ENCODE measurements around the gene AACS.
A peak's percentile ranks its signal among the peaks of the same experiment; 100 is the strongest.
"Not testable (repeated sequence)": the region's sequence is repeated elsewhere in the genome, so short reads cannot be mapped to it uniquely, and the experiment has no call there.

The AACS gene, protein sequence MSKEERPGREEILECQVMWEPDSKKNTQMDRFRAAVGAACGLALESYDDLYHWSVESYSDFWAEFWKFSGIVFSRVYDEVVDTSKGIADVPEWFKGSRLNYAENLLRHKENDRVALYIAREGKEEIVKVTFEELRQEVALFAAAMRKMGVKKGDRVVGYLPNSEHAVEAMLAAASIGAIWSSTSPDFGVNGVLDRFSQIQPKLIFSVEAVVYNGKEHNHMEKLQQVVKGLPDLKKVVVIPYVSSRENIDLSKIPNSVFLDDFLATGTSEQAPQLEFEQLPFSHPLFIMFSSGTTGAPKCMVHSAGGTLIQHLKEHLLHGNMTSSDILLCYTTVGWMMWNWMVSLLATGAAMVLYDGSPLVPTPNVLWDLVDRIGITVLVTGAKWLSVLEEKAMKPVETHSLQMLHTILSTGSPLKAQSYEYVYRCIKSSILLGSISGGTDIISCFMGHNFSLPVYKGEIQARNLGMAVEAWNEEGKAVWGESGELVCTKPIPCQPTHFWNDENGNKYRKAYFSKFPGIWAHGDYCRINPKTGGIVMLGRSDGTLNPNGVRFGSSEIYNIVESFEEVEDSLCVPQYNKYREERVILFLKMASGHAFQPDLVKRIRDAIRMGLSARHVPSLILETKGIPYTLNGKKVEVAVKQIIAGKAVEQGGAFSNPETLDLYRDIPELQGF

GRCh38 chr12:125065021-125065918 is at the start of gene AACS:
TSS of gene AACS (plus strand) at chr12:125065435. CDS start at chr12:125065585, 150 bp downstream.
- peak; percentile 91 for DNase-seq (ENCODE audit: insufficient read length, low spot score)
- peak; percentile 53 for FAIRE-seq

GRCh38 chr12:125015680-125016310 is 49.4 kb upstream of the AACS start:
- DNase-seq (ENCODE audit: insufficient read length, low spot score) (no peak), FAIRE-seq (no peak)

GRCh38 chr12:125017801-125018200 is 47.4 kb upstream of the AACS start:
- FAIRE-seq (no peak), DNase-seq (ENCODE audit: insufficient read length, low spot score) (no peak)

DNA sequence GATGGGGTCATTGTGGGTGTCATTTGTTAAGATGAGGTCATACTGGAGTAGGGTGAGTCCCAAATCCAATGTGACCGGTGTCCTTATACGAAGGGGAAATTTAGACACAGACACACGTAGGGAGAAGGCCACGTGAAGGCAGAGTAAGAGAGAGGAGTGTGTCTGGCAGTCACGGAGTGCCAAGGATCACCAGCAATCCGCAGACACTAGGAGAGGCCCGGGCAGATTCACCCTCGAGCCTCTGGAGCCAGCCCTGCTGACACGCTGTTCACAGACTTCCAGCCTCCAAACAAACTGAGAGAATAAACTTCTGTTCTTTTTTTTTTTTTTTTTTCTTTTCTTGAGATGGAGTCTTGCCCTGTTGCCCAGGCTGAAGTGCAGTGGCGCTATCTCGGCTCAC is 46.9 kb upstream of the AACS start:
- DNase-seq (ENCODE audit: insufficient read length, low spot score): no peak
- no peak for FAIRE-seq

- DNase-seq (ENCODE audit: insufficient read length, low spot score) (no peak), FAIRE-seq (no peak)
Observed at GRCh38 chr12:125021096-125021495, 44.1 kb upstream of the AACS start.

DNA sequence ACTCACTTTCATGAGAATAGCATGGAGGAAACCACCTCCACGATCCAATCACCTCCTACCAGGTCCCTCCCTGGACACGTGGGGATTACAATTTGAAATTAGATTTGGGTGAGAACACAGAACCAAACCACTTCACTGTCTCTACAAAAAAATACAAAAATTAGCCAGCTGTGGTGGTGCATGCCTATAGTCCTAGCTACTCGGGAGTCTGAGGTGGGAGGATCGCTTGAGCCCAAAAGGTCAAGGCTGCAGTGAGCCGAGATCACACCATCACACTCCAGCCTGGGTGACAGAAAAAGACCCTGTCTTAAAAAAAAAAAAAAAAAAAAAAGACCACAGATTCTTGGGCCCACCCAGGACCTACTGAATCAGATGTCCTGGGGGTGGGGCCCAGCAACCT is 43.5 kb upstream of the AACS start:
- FAIRE-seq: no peak
- no peak for DNase-seq (ENCODE audit: insufficient read length, low spot score)

DNA sequence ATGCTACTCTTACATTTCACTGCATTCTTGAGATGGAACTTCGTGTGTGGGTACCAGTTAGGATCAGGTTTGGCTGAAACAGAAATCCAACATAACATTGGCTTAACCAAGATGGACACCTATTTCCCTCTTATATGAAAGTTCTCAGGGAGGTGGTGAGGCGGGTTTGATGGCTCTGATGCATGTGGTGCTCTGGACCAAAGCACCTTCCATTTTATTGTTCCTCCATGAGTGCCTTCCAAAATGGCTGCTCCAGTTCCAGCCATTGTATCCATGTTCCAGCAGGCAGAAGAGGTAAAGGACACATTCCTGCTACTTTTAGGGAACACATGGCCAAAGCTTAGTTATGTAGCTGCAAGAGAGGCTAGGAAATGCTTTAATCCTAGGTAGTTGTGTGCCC is 42.2 kb upstream of the AACS start:
- DNase-seq (ENCODE audit: insufficient read length, low spot score) (no peak), FAIRE-seq (peak; percentile 4)

GRCh38 chr12:125024949-125025563 is 40.2 kb upstream of the AACS start:
- no peak for DNase-seq (ENCODE audit: insufficient read length, low spot score)
- no peak for FAIRE-seq

DNA sequence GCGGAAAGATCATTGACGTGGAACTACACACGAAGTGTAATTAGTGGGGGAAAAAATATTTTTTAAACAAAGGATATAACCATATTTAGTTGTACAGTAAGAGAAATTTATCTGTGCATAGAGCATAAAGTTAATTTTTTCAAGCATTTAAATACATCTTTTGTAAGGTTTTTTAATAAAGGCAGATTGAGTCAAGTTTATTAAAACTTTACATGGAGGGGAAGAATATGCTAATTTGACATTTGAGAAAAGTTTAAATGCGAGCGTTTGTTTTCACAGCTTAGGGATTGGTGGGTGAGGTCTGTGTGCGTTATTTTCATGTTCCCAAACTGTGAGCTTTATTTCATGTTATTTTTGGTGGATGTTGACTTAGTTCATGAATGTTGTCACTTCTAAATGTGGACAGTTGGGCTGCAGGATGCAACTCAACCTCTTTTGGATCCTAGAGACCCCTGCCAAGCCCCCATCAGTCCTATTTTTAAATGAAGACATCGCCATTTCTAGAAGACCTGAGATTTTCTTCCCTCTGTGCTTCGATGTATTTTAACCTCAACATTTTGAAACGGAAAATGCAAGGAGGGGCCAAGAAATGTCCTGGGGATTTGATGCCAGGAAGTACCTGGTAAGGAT is 39.5 kb upstream of the AACS start:
- DNase-seq (ENCODE audit: insufficient read length, low spot score) (no peak), FAIRE-seq (no peak)

DNA sequence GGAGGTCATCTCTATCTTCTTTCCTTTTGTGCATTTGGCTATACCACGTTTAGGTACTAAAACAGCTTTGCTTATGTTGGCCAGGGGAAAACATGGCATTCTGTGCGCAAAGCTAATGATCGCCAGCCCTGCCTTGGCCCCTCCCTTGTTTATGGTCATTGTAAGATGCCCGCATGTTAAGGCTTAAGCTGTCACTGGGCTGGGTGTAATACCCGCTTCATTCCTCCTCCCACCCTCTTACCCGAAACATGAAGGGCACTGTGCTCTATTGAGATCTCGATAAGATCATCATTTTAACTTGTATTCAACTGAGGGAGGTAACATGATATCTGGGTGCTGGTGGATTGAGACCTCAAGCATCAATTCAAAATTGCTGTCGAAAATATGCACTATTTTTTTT is 37.1 kb upstream of the AACS start:
- FAIRE-seq (no peak), DNase-seq (ENCODE audit: insufficient read length, low spot score) (no peak)

DNA sequence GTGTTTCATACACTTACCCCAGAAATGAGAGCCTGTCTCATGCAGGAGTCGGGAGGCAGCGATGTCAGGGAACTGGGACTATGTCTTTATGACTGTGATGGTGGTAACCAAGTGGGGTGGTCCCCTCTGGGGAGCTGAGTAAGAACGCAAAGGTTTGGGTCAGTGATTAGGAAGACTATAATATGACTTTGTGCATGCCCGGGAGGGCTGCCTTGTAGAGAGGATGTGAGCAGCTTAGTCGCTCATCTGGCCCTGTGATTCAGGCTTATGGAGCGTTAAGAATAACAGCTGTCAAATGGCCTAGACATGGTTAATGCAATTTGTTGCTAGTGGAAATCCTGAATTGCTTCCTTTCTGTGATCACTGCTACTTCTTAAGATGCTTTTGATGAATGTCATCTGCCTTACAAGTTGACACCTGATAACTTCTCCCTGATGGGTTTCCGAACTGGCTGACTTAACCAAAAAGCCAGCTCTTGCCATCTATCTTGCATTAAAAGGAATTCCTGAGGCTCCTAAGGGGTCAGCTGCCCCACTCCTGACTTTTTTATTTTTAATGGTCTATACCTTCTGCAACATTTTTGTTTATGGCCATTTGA is 35.4 kb upstream of the AACS start:
- no peak for DNase-seq (ENCODE audit: insufficient read length, low spot score)
- FAIRE-seq: no peak

GRCh38 chr12:125031471-125031870 is 33.8 kb upstream of the AACS start:
- not testable (repeated sequence) for FAIRE-seq; DNase-seq (ENCODE audit: insufficient read length, low spot score)

DNA sequence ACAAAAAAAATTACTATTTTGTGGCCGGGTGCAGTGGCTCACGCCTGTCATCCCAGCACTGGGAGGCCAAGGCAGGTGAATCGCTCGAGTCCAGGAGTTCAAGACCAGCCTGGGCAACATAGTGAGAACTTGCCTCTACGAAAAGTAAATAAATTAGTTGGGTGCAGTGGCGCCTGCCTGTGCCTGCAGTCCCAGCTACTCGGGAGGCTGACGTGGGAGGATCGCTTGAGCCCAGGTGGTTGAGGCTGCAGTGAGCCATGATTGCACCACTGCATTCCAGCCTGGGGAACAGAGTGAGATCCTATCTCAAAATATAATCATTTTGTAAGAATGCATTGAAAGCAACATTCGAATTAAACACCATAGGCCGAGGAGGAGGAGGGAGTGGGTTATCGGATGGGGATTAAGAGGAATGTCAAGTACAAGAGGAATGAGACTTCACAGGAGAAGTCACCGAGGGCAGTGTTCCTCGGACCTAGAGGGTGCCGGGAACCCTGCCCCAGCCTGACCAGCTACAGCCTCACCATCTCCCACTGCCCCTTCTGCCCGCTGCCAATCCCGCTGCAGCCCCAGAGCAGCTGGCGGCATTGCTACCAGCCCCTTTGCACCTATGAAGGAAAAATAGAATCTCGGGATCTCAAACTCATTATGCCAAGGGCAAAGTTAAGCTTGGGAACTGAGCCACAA is 32.6 kb upstream of the AACS start:
- no peak for FAIRE-seq

GRCh38 chr12:125033288-125033687 is 31.9 kb upstream of the AACS start:
- FAIRE-seq (no peak), DNase-seq (ENCODE audit: insufficient read length, low spot score) (no peak)

More for the DNA sequence above, 32.6 kb upstream of the AACS start:
- no peak for DNase-seq (ENCODE audit: insufficient read length, low spot score)

- no peak for FAIRE-seq
- DNase-seq (ENCODE audit: insufficient read length, low spot score): no peak
Observed at GRCh38 chr12:125038976-125039625, 26.1 kb upstream of the AACS start.

DNA sequence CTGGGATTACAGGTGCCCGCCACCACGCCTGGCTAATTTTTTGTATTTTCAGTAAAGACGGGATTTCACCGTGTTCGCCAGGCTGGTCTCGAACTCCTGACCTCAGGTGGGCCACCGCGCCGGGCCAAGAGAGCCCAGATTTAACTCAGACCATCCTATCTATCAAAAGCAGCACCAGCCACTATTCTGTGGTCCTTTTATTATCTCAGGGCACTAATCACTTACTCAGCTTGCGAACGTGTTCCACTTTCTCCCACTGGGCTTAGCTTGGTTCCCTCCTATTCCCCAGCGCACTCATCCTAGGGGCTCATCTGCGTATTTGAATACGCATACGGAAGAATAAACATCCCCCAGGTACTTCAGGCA is 16.2 kb upstream of the AACS start:
- FAIRE-seq (no peak), DNase-seq (ENCODE audit: insufficient read length, low spot score) (no peak)

- FAIRE-seq (no peak), DNase-seq (ENCODE audit: insufficient read length, low spot score) (no peak)
Observed at GRCh38 chr12:125050446-125050845, 14.8 kb upstream of the AACS start.

DNA sequence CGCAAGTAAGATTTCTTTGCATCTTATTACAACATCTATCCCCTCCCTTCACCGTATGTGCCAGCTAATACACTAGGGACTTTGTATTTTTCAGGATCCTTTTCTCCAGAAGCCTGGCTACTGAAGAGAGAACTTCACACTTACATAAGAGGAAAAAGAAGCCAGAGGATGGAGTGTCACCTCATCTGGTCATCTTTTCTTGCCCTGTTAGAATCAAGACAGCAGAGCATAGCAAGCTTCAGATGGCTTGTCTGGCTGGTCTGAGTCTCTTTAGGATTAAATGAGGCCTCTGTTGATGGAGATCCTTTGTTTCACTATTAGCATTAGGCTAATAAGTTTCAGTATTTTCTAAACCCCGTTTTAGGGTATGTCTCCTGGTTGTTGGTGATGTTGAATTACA is 14.4 kb upstream of the AACS start:
- DNase-seq (ENCODE audit: insufficient read length, low spot score): no peak
- FAIRE-seq: no peak
